HG03060 (cell line): ENCODE measurements around the gene UNC45A.
A peak's percentile ranks its signal among the peaks of the same experiment; 100 is the strongest.
"Not testable (repeated sequence)": the region's sequence is repeated elsewhere in the genome, so short reads cannot be mapped to it uniquely, and the experiment has no call there.

Experiments used
- ATAC-seq: cut with Tn5 transposase; IDR thresholded peaks from one replicate; pipeline ENCODE4 v1.9.1; 2021; ENCODE audit warnings: low read depth, moderate number of reproducible peaks; ENCODE audit not compliant: unreplicated experiment

Gene UNC45A

DNA sequence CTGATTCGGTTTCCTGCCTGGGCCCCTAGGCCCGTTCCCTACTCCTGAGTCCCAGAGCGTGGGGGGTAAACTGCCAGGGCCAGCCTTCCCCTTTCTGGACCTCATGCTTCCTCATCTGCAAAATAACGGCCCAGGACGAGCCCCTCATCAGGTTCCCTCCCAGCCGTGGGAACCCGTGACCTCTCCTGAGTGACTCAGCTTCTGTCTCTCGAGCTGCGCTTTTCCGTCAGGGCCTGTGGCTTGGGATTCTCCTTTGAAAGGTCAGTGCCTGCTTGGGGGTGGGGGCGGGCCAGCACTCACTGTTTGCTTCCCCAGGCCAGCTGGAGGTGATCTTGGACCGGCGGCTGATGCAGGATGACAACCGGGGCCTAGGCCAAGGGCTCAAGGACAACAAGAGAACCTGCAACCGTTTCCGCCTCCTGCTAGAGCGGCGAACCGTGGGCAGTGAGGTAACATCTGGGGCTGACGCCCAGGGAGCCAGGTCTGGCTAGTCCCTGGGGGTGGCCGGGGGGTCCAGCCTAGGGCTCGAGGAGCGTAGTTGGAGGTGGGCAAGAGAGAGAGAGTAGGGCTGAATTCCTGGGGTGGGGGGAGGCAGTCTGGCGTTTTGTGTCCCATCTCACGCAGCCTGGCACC is 19.2 kb upstream of the UNC45A start:
- ATAC-seq: no peak

GRCh38 chr15:90916461-90916860 is 18.6 kb upstream of the UNC45A start:
- no peak for ATAC-seq

DNA sequence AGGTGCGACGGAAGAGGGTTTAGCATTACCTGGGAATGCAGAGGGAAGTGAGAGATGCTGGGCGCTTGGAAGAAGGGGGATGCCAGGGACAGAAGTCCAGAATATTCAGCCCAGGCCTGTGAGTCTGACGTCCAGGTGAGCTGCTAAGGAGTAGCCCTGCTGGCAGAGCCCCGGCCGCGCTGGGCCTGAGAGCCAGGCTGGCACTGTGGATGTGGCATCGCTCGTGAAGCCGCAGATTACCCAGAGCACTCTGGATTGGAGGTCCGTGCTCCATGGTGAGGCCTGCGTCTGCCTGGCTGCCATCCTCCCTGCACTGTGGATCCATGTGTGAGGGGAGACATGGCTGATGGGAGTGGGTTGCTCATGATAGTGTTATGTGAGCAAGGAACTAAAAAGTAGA is 17.5 kb upstream of the UNC45A start:
- ATAC-seq: no peak

DNA sequence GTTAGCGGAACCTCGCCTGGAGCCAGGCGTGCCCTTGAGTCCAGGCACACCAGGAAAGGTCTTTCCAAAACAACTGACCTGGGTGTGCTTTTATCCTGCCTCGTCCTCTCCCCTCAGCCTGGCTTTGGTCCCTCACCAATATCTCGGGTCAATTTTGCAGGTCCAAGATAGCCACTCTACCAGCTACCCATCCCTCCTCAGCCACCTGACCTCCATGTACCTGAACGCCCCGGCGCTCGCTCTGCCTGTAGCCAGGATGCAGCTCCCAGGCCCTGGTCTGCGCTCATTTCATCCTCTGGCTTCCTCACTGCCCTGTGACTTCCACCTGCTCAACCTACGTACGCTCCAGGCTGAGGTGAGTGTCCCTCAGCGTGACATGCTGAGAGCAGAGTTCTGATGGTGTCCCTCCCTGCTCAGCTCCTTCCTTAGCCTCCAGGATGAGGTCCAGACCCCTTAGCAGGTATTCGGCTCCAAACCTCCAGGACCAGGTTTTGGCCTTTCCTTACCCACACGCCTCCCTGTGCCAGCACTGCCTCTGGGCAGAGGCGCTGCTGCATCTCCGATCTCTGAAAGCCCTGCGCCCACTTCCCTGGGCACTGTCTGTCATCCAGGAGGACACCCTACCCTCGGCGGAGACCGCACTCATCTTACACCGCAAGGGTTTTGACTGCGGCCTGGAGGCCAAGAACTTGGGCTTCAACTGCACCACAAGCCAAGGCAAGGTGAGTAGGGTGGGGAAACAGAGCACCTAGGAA is 16.9 kb upstream of the UNC45A start:
- ATAC-seq: no peak

- no peak for ATAC-seq
These were observed 16.2 kb upstream of the UNC45A start for GRCh38 chr15:90918835-90919234.

- ATAC-seq: no peak
These were observed 13.2 kb upstream of the UNC45A start for GRCh38 chr15:90921887-90922286.

GRCh38 chr15:90922712-90923322 is 12.3 kb upstream of the UNC45A start:
- ATAC-seq: peak; percentile 76

- ATAC-seq: no peak
These were observed 10.7 kb upstream of the UNC45A start for GRCh38 chr15:90924375-90924774.

GRCh38 chr15:90926766-90927165 is 8.3 kb upstream of the UNC45A start:
- not testable (repeated sequence) for ATAC-seq

GRCh38 chr15:90928106-90928505 is 7.0 kb upstream of the UNC45A start:
- not testable (repeated sequence) for ATAC-seq

GRCh38 chr15:90929246-90930019 is 5.7 kb upstream of the UNC45A start:
- ATAC-seq: no peak

GRCh38 chr15:90930861-90931574 is 4.1 kb upstream of the UNC45A start:
- no peak for ATAC-seq

DNA sequence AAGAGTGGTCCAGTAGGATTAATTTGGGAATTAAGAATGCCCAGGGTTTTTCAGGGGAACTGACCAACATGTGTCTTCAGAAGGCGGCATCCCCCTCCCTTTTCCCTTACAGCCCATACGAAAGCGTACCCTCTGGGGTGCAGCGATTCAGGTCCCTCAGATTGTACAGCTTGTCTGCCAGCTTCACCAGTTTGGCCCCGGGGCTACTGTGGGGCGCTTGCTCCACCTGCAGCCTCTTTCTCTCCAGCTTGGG is 3.6 kb upstream of the UNC45A start:
- ATAC-seq: no peak

DNA sequence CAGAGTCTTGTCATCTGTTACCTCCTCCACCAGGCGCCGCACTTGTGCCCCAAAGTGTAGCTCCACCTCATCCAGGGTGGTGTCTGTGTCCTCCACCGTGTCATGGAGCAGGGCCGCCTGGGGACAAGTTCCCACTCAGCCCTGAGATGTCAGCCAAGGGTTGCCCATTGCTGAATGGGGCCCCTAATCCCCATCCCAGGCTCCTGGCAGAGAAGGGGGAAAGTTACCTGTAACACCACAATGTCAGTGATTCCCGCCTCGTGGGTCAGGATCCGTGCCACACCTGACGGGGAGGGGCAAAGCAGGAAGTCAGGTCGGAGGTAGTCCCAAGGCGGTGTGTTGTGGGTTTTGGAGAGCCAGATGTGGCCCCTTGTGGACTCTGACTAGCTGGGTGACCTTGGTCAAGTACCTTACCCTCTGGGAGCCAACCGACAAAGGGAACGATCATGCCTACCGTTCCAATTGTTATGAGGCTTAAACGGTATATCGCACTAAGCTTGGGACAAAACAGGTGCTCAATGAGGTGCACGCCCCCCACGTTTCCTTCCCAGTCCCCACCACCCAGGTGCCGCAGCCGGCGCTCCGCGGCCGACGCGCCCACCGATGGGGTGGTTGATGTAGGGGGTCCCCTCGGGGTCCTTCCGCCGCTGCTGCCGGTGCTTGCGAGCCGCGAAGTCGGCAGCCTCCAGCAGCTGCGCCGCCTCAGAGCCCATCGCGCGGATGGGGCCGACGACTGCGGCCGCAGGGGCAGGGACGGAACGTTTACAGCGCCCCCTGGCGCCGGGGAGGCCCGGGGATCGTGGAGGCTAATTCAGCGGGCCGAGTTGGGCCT is 3.0 kb upstream of the UNC45A start, which contains the start of gene HDDC3:
HDDC3 (minus strand) TSS at position 722 of the 832 bp plus-strand sequence; CDS start at position 713, 9 bp downstream.
- peak; percentile 30 for ATAC-seq

GRCh38 chr15:90932660-90932991 is 2.5 kb upstream of the UNC45A start:
- ATAC-seq: no peak

DNA sequence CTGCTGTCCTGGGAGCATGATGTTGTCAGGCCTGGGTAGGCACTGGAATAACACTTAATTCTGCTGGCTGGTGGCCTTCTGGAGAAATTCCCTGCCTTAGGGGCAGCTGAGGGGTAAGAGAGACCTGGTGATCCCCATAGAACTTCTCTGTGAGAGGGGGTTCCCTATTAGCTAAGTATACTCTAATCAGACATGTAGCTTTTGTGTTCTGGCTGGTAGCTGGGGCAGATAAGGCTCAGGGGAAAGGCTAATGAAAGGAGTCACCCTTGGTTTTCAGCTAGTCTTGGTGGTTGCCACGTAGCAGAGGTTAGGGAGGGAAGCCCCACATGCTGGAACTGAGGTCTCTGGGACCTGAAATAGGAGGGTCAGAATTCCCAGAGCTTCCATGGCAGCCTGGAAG is 1.8 kb upstream of the UNC45A start:
- no peak for ATAC-seq

DNA sequence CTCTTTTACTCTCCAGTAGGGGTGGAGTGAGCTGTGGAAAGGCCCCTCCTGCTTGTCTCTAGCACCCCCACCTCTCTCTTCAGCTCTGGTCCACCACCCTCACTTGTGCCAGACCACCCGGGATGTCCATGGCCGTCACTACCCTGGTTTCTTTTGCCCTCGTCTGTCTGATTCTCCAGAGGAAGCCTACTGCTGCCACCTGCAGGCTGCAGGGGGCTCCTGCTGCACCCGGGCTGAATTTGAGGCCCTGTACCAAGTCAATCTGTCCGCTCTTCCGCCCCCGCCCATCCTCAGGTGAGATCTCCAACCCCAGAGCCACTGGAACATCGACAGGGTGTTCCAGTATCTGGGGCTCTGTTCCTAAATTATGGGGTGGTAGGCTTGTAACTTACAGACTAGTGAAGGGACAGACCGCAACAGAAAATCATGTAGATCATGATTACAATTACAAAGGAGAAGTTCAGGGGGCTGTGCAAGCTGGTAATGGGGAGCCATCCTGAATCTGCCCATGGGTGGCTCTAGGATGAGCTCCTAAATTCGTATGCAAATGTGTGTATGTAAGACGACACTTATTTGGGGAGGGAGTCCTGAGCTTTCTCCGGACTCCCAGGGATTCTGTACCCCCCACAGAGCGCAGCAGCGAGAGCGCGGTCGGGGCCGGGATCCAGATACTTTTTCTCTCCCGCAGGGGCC is 683 bp upstream of the UNC45A start:
- ATAC-seq: no peak

GRCh38 chr15:90936823-90937222 is 1.7 kb downstream of the UNC45A start:
- ATAC-seq: no peak

GRCh38 chr15:90938261-90938660 is 3.2 kb downstream of the UNC45A start:
- ATAC-seq: no peak
